HTERT RPE-1 (cell line): ENCODE data around the gene LDLRAD4.
"Not testable (repeated sequence)": the region's sequence is repeated elsewhere in the genome, so short reads cannot be mapped to it uniquely, and the experiment has no call there.

Experiments
- in situ Hi-C: fragments of 300-500 bp; cut with MboI; formaldehyde crosslinking; loops from 4 replicates; pipeline ENCODE4 v1.14.3; 2020; ENCODE audit warnings: low sequenced_read_pairs

The LDLRAD4 gene

GRCh38 chr18:13640266-13640860, 421.8 kb downstream of the LDLRAD4 start:
- in situ Hi-C loops, result no loop called here

DNA sequence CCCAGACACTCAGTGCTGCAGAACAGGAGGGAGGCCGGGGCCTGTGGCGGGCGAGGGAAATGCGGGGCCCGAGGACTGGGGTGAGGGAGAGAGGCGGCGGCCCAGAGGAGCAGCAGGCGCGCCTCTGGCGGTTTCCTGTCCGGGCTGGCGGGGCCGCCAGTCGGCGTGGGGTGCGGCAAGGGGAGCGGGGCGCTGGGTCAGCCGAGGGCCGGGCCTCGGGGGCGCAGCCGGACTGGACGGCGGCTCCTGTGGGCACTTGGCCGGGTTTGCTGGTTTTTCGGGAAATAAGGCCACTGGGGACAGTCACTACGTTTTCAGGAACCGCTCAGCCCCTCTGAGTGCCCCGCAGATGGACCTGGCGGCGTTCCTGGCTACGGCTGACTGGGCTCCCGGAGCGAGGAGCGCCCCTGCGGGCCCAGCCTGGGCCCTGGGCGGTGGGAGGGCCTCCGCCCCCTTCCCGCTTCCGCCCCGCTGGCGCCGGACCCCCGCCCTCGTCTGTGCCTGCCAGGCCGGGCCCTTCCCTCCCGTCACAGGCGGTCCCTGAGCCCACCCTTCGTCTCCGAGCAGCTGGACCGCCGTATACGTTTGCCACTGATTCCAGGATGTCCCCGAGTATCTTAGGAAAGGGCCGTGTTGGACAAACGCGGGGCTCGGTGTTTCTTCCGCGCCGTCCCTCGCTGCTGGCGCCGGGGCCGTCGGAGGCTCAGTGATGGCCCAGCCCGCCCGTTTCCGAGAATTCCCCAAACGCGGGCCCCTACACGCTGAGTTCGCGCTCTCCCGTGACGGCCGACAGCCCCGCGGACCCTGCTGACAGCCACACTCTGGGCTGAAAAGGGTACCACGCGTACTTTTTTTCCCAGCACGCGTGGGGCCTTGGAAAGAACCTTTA, 423.2 kb downstream of the LDLRAD4 start:
- in situ Hi-C loops, result no loop called here

DNA sequence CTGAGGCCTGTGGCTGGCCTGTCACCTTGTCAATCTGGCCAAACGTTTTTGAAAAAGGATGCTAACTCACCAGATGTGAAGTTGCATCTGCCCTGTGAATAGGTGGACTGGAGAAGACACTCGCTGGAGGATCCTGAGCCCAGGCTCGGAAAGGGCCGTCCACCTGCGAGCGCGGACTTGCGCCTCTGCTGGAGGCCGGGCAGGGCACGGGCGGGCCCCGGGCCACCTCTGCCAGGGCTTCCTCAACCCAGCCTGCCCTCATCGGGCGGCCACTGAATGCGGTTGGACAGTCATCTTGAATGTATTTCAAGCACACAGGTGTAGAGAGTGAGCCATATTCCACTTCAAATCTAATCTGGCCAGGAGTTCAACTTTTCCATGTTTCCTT, 423.9 kb downstream of the LDLRAD4 start:
- in situ Hi-C loops, result no loop called here

DNA sequence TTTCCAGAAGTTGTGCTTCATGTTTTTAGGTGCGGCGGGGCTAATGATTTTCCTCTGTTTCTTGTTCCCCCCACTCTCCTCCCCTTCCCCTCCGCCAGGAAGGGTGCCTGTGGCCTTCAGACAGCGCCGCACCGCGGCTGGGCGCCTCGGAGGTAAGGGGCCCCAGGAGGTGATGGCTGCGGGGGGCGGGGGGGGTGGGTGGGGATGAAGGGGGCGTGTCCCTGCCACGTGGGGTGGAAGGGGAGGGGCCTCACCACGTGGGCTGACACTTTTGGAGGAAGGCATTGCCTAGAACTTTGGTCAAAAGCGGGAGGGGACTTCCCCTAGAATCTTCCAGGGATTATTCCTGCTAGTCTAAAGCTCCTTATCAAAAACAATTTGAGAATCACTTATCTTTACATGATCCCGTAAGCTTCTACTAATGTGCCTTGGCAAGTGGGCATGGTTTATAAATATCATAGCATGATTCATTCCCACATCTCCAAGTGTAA, 424.7 kb downstream of the LDLRAD4 start:
- in situ Hi-C loops, result no loop called here

GRCh38 chr18:13645093-13645492, 426.5 kb downstream of the LDLRAD4 start:
- in situ Hi-C loops, result no loop called here

DNA sequence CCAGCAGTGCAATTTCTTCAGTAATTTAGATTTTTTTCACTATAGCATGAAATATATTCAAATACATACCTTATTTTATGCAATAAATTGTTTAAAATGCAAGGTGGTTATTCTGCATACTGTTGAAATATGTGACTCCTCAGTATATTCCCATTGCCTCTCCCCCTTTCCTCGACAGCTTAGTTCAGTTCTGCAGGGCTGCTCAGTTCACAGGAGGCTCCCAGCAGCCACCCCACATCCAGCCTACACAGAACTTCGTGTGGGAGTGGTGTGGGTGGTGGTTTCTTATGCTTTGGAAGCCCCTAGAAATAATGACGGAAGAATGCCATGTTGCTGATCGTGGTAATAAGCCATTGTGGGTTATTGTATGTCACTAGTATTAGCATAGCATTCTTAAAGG, 428.1 kb downstream of the LDLRAD4 start:
- in situ Hi-C loops, result no loop called here

DNA sequence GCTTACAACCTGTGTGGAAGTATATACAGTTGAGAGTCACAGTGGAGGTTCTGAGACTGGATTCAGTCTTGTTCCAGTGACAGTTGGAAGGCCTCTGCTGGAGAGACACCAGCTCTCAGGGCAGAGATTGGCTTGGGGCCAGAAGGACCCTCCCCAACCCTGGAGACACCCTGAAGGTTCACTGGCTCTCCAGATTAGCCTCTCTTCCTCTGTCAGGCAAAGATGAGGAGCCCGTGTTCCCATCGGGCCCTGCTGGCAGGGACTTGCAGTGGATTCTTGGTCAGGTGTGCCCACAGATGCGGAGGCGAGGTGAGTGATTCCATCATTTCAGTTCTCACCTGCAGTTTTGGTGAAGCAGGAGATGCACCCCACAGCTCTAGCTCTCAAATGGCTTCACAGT, 429.2 kb downstream of the LDLRAD4 start:
- in situ Hi-C loops, result no loop called here

DNA sequence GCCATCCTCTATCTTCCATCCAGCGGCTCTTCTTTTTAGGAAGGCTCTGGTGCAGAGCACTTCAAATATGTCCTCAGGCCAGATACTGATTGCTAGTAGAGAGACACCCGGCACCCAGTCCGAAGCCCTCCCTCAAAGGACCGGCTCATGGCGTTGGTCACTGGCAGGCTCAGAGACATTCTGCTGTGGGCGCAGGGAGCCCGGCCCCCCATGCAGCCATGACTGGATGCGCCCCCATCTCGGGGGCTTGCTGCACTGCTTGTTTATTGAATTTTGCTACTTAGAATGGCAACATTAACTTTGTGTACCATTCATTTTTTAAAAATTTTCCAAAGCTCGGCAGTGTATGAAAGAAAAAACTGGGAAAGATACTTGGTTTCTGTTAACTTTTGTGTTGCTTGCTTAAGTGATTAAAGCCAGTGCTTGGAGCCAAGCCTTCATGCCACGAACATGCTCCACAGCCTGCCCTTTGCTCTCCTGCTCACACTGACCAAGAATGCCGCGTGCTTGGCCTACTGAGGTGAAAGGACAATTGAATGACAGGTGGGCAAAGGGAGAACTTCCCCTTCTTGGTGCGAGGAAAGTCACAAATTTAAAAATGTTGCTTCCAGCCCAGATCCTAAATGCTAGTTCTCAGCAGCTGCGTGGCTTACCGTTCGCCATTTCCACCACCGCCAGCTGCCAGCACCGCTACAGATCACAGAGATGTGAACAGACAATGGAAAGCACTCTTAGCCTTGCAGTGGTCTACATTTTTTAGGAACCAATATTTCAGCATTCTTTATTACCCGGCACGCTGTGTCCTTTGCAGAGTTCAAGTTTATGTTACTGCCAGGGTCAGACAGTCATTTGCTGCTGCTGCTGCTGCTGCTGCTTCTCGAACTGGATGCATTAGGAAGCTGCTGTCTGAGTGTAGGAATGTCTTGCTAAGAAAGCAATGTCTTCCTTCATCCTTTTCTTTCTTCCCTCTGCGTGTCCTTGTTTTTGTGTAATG, 431.1 kb downstream of the LDLRAD4 start:
- in situ Hi-C loops, result no loop called here

- in situ Hi-C loops, result no loop called here
Observed at GRCh38 chr18:13653746-13654433, 435.3 kb downstream of the LDLRAD4 start.

GRCh38 chr18:13657974-13658373, 439.4 kb downstream of the LDLRAD4 start:
- in situ Hi-C loops, result no loop called here

DNA sequence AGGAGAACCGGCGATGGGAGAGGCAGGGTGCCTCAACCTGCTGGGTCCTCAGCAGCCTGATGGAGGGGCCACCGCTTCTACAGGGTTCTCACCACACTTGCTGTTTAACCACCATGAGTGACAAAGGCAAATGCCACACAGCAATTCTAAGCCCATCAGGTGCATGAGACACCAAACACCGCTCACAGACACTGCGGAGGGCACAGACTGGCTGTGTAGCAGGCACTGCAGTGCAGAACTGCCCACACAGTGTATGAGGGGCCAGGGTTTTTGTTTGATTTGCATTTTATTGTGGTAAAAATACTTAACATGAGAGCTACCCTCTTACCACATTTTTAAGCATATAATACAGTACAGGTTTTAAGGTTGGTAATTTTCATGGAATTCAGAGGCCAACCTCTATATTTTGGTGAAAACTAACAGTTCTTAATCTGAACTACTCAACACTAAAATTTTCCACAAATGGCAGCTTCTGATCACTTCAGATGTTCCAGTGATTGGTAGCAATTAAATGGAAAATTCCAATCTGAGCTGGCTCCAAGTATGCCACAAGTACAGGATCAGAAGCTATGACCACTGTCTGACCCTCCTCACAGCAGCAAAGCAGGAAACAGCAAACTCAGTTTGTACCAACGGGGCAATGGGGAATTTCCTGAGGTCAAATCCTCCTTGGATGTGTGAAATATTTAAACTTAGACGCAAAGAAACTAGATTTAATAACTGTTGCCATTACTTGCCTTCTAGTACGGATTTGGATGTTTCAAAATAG, 440.1 kb downstream of the LDLRAD4 start:
- in situ Hi-C loops, result no loop called here

GRCh38 chr18:13660510-13660909, 441.9 kb downstream of the LDLRAD4 start:
- in situ Hi-C loops, result no loop called here

DNA sequence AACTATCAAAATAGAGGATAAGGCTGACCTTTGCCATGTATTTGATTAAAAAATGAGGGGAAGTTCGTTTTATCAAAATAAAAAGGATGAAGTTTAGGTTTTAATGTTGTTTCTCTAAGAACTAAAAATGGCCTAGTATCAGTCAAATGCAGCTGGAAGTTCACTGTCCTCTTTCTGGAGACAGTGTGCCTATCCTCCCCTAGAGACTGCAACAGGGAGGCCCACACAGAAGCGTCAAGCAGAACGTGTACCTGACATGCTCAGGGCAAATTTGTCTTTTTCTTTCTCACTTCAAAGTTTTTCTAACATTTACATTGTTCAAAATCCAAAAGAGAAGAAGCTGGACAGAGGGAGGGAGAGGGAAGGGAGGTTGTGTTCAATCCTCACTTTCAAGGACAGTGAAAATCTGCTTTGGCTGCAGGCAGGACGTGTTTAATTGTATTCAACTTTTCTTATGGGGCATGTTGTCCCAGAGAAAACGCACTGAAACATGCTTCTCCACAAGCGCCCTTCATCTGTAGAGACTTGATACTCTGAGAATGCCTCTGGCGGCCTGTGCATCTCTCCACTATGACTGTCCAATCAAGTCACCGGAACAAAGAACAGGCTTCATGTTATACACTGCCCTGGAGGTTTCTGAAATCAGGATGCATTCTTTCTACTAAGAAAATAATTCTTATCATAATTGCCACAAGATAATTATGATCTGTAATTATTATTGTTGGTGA, 442.7 kb downstream of the LDLRAD4 start:
- in situ Hi-C loops, result no loop called here

DNA sequence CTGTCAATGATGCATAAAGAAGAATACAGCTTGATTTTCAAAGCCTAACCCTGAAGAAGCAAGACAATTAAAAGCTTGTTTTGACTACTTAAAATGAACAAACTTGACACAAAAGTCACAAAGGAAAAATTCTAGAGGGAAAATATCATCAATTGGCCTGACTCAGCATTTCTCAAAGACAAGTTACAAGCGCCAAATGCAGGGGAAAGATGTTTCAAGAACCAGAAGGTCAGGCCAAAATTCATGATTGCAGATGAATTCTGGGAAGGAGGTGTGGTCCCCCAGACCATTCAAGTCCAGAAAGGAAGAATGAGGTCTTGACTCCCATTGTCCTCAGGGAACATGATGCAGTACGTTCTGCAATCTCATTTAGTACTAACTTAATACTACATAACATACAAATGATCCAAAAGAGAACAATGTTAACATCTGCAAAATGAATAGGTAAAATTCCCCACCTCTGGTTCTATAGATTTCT, 443.3 kb downstream of the LDLRAD4 start:
- in situ Hi-C loops, result no loop called here

DNA sequence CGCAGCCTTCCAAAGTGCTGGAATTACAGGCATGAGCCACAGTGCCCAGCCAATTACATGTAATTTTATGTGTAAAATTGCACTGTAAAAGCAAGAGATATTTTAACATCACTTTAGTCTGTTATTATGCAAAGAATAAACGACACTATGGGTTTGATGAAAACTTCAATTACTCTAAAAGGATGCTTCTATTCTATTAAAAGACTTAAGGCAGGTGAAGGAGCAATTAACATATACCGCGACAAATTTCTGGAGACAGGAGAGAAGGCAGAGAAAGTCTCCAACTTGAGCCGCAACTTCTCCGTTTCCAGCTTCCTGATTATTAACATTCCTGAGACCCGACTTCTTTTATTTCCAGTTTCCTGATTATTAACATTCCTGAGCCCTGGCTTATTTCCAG, 454.1 kb downstream of the LDLRAD4 start:
- in situ Hi-C loops, result no loop called here

DNA sequence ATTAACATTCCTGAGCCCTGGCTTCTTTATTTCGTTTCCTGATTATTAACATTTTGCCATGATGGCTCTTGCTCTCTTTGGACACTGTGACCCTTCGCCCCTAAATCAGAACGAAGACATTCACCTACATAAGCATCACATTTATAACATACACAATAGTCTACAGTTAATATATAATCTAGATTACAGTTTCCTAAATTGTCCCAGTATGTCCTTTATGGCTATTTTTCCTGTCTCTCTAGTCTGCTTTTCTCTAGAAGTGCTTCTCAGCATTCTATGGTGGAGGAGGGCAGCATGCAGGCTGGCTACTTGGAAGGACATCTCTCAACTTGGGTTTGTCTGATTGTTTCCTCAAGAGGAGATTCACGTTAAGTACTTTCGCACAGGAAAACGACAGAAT, 457.9 kb downstream of the LDLRAD4 start:
- in situ Hi-C loops, result no loop called here

DNA sequence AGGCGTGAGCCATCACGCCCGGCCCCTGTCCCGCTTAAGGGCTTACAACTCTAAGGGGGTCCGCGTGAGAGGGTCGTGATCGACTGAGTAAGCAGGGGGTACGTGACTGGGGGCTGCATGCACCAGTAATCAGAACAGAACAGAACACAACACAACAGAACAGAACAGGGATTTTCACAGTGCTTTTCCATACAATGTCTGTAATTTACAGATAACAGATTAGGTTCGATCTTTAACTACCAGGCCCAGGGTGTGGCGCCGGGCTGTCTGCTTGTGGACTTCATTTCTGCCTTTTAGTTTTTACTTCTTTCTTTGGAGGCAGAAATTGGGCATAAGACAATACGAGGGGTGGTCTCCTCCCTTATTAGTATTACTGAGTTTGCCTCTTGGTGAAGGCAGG, 458.8 kb downstream of the LDLRAD4 start:
- in situ Hi-C loops, result not testable (repeated sequence)

- in situ Hi-C loops, result no loop called here
Observed at GRCh38 chr18:13680612-13681011, 462.1 kb downstream of the LDLRAD4 start.

DNA sequence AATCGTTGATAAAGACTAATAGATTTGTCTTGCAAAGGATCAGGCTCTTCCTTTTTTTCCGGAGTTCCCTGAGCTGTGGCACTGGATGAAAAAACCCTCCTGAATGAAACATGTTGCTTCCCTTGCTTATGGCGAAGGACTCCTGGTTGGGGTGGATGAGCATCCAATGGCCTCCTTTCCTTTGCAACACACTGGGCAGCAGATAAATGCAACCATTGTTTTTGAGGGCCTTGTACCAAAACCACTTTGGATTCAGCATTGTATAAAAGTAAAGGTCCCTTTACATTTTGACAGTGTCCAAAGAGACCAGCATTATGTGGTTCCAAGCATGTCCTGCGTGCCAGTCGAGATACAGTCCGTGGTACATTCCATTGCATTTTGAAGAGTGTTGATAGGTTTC, 463.1 kb downstream of the LDLRAD4 start:
- in situ Hi-C loops, result no loop called here
